Stimulated activated CD8-positive, alpha-beta memory T cell treated with anti-CD3 and anti-CD28 coated beads, Interleukin-12 subunit alpha, Interleukin-12 subunit beta, amount 100 ng/mL, for 4 hours (primary cell): ENCODE measurements around the gene EXTL1.

ENCODE experiments used
- DNase-seq: peaks from one replicate; pipeline ENCODE4 v3.0.0-alpha.2; 2020; ENCODE audit warnings: low read depth

EXTL1 gene

GRCh38 chr1:26070963-26071342, 49.4 kb downstream of the EXTL1 start:
- no peak for DNase-seq

DNA sequence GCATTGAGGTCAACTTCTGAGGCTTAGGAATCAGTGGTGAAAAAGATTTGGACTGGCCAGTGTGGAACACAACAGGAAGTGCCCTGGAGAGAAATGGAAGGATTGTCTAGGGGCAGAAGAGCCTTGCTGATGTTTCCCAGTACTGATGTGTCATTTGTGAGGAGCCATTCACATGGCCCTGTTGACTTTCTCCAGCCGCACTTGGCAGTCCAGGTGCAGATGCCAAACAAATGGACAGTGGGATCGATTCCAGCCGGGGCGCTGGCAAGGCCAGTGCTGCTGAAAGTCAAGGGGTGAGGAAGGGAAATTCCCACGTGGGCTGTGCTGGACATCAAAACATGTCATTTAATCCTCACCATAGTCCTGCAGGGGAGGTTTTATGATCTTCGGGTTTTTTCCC, 50.7 kb downstream of the EXTL1 start:
- no peak for DNase-seq

- DNase-seq, result no peak
Measured at GRCh38 chr1:26075421-26076144, 54.0 kb downstream of the EXTL1 start.

GRCh38 chr1:26077524-26077923, 55.9 kb downstream of the EXTL1 start:
- DNase-seq, result no peak

DNA sequence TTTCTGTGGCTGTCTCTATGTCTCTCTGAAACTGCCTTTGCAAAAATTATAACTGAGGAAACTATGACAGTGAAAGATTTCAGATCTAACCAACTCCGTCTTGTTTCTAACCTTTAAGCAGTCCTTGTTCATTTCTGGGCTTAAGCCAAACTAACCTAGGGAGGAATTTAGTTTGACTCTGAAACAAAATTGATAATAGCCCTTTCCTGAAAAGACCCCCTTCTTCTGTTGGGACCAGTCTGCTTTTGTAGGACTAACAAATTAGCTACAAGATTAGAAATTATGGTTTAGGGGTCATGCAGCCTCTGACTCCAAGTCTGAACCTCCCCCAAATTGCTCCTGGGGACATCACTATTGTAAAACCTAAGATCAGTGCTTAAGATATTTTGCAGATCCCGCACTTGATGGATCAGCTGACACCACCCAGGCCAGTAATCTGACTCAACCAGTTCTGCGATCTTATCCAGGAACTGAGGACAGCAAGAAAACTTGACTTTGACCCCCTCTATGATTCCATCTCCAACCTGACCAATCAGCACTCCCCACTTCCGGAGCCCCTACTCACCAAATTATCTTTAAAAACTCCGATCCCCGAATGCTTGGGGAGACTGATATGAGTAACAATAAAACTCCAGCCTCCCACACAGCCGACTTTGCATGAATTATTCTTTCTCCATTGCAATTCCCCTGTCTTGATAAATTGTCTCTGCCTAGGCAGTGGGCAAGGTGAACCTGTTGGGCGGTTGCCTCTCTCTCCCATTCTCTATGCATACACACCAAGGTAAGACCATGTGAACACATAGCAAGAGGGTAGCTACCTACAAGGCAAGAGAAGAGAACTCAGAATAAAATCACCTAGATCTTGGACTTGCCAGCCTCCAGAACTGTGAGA, 57.0 kb downstream of the EXTL1 start:
- no peak for DNase-seq

DNA sequence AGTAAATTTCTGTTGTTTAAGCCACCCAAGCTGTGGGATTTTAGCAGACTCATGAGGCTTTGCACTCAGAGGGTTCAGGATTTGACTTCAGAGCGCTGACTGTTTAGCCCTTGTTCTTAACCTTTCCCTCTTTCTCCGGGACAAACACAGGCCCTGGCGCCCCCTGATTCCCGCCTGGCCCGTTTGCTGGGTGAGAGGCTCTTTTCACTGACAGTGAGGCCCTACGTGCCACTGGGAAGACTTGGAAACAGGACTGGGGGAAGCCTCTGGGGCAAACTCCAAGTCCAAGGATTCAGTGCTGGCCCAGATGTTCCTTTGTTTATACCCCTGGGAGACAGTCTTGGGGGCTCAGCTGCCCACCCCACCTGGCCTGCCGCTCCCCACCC, 57.6 kb downstream of the EXTL1 start:
- no peak for DNase-seq

DNA sequence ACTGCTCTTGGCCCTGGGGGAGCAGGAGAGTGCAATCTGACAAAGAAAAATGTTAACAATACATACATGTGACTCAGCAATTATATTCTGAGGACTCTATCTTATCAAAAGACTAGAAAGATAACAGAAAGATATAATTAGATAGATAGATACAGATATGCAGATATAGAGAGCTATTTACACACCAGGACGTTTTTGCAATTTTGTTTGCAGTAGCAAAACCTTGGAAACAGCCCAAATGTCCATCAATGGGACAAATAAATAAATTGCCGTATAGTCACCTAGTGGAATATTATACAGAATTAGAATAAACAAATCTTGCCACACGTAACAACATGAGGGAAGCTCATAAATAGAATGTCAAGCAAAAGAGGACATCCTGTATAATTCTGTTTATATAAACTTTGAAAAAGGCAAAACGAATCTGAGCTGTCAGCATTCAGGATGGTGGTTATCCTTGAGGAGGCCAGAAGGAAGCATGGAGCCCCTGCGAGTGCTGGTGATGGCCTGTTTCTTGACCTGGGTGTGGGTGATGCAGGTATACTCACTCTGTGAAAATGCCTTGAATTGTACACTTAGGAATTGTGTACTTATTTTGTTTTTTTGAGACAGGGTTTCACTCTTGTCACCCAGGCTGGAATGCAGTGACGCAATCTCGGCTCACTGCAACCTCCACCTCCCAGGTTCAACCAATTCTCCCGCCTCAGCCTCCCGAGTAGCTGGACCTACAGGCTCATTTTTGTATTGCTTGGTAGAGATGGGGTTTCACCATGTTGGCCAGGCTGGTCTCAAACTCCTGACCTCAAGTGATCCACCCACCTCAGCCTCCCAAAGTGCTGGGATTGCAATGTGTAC, 58.6 kb downstream of the EXTL1 start:
- no peak for DNase-seq

GRCh38 chr1:26081267-26082019, 59.9 kb downstream of the EXTL1 start:
- DNase-seq, result no peak

DNA sequence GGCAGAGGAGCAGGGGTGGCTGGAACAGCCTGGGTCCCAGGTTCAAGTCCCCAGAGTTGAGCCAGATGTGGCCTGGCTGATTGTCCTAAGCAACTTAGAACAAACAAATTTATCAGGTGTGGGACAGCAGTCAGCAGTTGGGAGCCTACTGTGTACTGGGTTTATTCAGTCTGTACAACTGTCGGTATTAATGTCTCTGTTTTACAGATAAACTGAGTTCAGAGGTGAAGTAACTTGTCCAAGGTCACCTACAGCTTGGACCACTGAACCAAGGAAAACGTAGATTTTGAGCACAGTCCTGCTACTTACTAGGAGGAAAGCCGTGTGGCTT, 60.4 kb downstream of the EXTL1 start:
- DNase-seq, result no peak

GRCh38 chr1:26083208-26083607, 61.6 kb downstream of the EXTL1 start:
- DNase-seq, result no peak

DNA sequence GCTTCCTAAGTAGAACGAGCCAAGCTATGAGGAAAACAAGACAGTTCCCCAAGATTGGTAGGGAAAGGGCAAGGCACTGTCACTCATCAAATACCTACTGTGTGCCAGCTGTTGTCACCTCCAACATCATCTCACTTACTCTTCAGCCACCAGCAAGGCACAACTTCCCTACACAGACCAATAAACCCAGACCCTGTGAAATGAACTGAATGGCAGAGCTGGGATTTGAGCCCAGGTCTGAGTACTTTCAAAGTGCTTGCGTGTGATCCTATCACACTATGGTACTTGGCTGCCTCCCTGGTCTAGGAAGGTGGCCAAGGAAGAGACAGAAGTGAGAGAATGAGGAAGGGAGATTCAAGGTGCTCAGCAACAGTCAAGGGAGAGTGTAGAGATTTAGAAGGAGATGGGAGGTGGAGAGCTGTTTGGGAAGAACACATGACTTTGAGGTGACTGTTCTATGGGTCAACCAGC, 62.6 kb downstream of the EXTL1 start:
- DNase-seq, result no peak

- no peak for DNase-seq
Measured at GRCh38 chr1:26084844-26085243, 63.3 kb downstream of the EXTL1 start.
